Measurements from ENCODE around the gene SH3BP4.

The SH3BP4 gene

GRCh38 chr2:235024931-235025773, 73.3 kb downstream of the SH3BP4 start:
- DNase-seq: no peak

DNA sequence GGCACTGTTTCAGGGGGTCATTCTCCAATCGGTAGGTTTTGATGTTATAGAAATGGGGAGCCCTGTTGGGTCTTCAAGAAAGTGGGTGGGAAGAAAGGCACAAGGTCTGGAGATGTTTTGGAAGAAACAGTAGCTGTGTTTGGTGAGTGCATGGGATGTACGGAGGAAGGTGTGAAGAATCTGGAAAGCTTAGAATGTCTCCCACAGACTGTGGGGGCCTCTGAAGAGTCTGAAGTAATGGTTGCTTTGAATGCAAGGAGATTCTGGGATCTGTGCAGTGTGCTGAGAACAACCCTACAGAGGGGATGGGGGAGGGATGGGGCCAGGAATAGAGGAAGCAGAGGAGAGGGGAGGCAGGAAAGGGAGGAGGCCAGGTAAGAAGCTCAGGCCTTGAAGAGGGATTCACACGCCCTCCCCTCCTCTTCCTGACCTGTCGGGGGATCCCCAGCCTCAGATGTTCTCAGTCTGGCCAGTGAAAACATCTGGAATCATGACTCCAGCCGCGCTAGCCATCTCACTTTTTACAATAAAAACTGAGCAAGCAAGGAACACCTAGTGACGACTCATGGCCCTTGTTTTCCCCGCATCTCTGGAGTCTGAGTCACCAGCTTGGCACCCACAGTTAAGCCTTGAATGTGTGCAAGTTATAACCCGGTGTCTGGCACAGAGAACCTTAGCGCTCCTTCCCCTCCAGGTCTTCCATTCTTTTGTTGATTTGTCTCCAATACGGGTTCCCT, 74.2 kb downstream of the SH3BP4 start:
- DNase-seq: no peak

GRCh38 chr2:235026649-235027557, 75.1 kb downstream of the SH3BP4 start:
- no peak for DNase-seq

DNA sequence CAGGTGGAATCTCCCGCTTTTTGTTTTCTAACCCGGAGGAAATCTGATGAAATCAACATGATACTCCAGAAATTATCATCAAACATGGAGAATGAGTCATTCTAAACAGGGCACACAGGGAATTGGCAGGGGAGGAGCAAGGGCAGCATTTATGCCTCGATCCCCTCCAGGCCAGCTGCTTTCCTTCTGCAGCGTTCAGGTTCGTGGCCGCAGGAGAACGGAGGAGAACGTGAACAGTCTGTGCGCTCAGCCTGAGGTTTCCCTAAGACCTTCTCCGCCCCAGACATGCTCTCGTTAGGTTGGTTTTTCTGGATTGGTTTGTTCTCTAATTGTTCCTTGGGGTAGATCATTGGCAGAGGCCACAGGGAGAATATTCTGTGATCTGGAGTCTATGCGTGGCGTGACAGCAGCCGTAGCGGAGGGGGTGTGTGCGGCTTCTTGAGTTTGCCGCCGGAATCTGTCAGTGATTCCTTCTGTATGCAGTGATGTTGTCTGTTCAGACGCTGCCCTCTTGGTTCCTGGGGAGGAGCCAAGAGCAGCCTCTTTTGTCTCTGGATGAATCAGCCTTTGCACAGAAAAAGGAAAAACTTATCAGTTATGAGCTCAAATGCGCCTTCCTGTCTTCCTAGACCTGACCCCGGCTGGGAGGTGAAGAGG, 75.9 kb downstream of the SH3BP4 start:
- no peak for DNase-seq

GRCh38 chr2:235028646-235029045, 76.8 kb downstream of the SH3BP4 start:
- DNase-seq: no peak

DNA sequence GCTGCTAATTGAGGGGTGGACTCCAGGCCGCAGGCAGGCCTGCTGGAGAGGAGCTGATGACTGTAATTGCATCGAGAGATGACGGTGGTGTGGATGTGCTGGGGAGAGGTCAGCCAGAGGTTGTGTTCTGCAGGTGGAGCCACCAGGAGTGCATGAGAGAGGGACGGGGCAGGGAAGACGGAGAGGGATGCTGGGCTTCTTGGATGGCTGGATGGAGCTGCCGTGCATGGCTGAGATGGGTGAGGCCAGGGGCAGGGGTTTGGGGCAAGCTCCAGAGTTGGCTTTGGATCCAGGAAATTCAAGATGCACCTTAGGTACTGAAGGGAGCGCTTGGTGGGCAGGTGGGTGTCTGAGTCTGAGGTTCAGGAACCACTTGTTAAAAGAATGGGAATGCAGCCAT, 77.2 kb downstream of the SH3BP4 start:
- DNase-seq: no peak

- no peak for DNase-seq
Measured at GRCh38 chr2:235030126-235030525, 78.3 kb downstream of the SH3BP4 start.

DNA sequence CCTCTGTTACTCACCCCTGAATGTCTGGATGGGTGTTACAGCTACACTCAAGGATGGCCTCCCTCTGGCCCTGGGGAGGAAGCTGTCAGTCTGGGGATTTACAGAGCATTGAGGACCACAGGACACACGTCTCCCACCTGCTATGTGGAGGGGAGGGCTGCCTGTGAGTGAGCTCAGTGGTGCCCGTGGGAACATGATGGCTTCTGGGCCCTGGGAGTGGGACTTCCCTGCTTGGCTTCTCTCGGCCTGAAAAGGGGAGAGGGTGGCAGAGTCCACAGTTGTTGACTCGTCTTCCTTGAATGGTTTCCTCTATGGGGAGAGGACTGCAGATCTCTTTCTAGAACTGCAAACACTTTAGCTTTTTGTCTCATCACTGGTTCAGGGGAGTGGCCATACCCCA, 79.1 kb downstream of the SH3BP4 start:
- no peak for DNase-seq

- DNase-seq: no peak
Measured at GRCh38 chr2:235031686-235032373, 80.0 kb downstream of the SH3BP4 start.

- DNase-seq: no peak
Measured at GRCh38 chr2:235032466-235032865, 80.6 kb downstream of the SH3BP4 start.

DNA sequence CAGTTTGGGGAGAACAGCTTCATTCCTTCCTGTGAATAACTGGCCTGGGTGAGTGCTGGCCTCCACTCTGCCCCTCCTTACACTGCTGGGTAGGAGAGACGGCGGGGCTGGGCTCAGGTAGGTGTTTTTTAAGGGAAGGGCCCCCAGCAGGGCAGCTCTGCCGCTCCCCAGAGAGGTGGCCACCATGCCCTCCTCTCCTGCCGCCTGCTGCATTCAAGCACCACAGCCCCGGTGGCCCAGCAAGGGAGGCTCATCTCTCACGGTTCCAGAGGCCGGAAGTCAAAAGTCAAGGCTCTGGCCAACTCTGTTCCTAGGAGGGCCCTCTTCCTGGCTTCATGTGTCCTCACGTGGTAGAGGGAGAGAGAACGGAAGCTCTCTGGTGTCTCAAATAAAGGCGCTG, 81.1 kb downstream of the SH3BP4 start:
- DNase-seq: no peak

DNA sequence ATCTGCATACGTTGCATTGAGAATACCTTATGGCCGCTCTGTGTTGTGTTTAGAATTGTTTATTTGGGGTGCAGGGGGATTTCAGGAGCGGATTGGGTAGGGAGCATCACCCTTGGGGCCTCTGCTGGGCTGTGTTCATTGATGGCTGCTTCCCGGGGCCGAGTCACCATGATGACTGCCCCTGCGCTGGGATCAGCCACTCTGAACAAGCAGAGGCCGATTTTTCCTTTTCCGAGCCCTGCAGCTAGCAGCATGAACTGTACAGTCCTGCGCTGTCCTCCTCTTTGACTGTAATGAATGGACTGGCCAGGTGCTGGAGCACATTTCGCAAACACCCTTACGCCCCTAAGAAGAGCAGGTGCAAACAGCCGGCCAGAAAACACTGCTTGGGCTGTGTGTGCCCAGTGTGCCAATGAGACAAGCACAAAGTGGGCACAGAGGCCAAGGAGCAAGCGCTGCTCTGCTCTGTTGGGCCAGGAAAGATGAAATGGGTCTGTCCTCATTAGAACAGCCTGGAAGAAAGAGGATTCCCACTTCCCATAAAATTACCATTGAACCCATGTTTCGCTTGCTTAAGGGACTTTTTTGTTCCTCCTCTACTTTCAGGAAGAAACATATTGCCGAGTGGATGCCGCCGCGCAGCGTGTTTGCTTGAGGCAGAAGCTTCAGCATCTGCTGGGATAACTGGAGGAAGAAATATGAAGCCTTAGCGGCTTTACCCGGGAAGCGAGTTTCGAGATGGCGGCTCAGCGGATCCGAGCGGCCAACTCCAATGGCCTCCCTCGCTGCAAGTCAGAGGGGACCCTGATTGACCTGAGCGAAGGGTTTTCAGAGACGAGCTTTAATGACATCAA, 82.7 kb downstream of the SH3BP4 start:
- no peak for DNase-seq

DNA sequence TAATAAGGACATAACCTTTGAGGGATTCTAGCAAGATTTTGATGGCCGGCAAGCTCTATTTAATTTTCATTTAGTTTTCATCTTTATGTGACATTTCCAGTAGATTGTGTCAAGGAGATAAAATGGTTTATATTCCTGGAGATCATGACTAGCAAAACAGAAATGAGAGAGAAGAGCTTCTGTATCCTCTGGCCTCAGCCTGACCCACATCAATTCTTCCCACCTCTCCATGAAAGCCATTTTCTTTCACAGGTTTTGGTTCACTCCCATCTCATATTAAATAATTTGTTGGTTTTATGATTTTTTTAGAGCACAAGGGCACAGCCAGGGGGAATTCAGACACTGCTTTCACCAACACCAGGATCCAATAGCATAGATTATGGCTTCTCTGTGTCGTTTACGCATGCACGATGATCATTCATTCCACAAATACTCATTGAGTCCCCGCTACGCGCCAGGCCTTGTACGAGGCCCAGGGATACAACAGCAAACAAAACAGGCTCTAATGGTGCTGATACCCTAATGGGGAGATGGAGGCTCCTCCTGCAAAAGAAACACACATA, 85.9 kb downstream of the SH3BP4 start:
- DNase-seq: no peak

GRCh38 chr2:235041221-235041917, 89.6 kb downstream of the SH3BP4 start:
- DNase-seq: no peak

DNA sequence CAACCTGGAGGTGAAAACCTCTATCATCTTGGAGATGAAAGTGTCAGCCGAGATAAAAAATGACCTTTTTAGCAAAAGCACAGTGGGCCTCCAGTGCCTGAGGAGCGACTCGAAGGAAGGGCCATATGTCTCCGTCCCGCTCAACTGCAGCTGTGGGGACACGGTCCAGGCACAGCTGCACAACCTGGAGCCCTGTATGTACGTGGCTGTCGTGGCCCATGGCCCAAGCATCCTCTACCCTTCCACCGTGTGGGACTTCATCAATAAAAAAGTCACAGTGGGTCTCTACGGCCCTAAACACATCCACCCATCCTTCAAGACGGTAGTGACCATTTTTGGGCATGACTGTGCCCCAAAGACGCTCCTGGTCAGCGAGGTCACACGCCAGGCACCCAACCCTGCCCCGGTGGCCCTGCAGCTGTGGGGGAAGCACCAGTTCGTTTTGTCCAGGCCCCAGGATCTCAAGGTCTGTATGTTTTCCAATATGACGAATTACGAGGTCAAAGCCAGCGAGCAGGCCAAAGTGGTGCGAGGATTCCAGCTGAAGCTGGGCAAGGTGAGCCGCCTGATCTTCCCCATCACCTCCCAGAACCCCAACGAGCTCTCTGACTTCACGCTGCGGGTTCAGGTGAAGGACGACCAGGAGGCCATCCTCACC, 90.2 kb downstream of the SH3BP4 start:
- no peak for DNase-seq

- DNase-seq: no peak
Measured at GRCh38 chr2:235042576-235043515, 91.0 kb downstream of the SH3BP4 start.

DNA sequence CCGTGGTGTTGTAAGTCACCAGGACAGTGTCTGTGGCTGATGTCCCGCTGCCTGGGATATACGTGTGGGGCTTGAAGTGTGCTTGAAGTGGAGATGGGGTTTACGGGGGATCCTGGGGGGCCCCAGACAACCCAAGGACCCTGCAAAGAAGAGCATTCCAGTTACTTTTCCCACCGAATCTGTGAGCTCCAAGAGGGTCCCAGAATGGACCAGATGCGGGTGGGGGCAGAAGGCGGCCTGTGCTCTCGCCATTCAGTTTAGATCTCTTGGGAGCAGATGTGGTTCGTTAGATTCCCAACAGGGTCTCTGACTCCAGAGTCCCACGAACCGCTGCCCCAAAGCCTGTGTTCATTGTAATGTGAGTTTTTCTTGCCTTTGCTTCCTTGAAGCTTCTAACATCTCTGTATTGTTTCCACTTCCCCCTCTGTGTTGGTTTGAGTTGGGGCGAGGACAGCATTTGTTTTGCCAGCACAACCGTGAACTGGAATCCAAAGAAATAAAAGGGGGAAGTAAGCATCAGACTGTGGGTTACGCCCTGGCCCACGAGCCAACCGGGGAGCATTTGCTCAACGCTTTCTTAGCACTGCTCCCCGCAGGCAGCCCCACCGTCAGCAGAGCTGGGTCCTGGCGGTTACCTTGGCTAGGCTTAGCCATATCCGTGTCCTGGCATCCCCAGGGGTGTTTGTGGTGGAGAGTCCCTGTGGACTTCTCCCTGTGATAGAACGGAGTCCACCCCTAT, 92.1 kb downstream of the SH3BP4 start:
- DNase-seq: no peak

All from activated gamma-delta T cell (primary cell).